HL-60 (cell line): ENCODE measurements around the gene C1D.

Experiments
- POLR2AphosphoS5 ChIP-seq: IDR thresholded peaks from 2 replicates; pipeline ENCODE4 v1.6.1; 2012; ENCODE audit warnings: low read depth
- TF ChIP-seq, protein P1 (sequence below): IDR thresholded peaks from one replicate; pipeline ENCODE4 v1.5.1; 2011; ENCODE audit warnings: low read length, control low read depth, inconsistent platforms; ENCODE audit not compliant: insufficient read depth
- TF ChIP-seq, protein P2 (sequence below): IDR thresholded peaks from 2 replicates; pipeline ENCODE4 v1.6.1; 2012; ENCODE audit warnings: low read depth; ENCODE audit not compliant: insufficient replicate concordance

DNA sequence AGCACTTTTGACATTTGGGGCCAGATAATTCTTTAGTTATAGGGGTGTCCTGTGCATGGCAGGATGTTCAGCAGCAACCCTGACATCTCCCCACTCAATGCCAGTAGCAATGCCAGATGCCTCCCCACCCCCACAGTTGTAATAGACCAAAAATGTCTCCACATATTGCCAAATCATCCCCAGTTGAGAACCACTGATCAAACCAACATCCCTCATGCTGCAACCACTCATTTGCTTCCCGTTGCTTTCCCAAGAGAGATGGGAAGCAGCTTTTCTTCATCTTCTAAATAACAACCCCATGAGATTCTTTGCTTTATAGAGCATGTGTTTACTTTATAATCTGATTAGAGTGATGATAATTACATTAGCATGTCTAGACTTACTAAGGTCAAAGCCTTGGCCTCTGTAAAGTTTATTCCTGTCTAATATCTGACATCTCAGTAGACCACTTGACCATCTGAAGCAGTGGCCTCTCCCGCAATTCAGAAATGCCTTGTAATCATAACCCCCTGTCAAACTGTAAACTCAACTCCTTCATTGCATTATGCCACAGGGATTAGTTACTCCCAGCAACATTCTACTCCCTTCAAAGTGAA, 28.7 kb upstream of the C1D start:
- TF ChIP-seq, protein P1, sequence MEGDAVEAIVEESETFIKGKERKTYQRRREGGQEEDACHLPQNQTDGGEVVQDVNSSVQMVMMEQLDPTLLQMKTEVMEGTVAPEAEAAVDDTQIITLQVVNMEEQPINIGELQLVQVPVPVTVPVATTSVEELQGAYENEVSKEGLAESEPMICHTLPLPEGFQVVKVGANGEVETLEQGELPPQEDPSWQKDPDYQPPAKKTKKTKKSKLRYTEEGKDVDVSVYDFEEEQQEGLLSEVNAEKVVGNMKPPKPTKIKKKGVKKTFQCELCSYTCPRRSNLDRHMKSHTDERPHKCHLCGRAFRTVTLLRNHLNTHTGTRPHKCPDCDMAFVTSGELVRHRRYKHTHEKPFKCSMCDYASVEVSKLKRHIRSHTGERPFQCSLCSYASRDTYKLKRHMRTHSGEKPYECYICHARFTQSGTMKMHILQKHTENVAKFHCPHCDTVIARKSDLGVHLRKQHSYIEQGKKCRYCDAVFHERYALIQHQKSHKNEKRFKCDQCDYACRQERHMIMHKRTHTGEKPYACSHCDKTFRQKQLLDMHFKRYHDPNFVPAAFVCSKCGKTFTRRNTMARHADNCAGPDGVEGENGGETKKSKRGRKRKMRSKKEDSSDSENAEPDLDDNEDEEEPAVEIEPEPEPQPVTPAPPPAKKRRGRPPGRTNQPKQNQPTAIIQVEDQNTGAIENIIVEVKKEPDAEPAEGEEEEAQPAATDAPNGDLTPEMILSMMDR, result no peak
- no peak for TF ChIP-seq POLR2AphosphoS5
- TF ChIP-seq, protein P2, sequence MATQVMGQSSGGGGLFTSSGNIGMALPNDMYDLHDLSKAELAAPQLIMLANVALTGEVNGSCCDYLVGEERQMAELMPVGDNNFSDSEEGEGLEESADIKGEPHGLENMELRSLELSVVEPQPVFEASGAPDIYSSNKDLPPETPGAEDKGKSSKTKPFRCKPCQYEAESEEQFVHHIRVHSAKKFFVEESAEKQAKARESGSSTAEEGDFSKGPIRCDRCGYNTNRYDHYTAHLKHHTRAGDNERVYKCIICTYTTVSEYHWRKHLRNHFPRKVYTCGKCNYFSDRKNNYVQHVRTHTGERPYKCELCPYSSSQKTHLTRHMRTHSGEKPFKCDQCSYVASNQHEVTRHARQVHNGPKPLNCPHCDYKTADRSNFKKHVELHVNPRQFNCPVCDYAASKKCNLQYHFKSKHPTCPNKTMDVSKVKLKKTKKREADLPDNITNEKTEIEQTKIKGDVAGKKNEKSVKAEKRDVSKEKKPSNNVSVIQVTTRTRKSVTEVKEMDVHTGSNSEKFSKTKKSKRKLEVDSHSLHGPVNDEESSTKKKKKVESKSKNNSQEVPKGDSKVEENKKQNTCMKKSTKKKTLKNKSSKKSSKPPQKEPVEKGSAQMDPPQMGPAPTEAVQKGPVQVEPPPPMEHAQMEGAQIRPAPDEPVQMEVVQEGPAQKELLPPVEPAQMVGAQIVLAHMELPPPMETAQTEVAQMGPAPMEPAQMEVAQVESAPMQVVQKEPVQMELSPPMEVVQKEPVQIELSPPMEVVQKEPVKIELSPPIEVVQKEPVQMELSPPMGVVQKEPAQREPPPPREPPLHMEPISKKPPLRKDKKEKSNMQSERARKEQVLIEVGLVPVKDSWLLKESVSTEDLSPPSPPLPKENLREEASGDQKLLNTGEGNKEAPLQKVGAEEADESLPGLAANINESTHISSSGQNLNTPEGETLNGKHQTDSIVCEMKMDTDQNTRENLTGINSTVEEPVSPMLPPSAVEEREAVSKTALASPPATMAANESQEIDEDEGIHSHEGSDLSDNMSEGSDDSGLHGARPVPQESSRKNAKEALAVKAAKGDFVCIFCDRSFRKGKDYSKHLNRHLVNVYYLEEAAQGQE, result no peak
